ENCODE results near the gene FOXO1. TPM values are rescaled to one million over a fixed set of nuclear protein-coding genes. Genes with fewer than 3 reads are reported as not detected.

FOXO1 gene
- total RNA-seq, 2 donors from 2014 or later, result 20.1 to 29.7 TPM

DNA sequence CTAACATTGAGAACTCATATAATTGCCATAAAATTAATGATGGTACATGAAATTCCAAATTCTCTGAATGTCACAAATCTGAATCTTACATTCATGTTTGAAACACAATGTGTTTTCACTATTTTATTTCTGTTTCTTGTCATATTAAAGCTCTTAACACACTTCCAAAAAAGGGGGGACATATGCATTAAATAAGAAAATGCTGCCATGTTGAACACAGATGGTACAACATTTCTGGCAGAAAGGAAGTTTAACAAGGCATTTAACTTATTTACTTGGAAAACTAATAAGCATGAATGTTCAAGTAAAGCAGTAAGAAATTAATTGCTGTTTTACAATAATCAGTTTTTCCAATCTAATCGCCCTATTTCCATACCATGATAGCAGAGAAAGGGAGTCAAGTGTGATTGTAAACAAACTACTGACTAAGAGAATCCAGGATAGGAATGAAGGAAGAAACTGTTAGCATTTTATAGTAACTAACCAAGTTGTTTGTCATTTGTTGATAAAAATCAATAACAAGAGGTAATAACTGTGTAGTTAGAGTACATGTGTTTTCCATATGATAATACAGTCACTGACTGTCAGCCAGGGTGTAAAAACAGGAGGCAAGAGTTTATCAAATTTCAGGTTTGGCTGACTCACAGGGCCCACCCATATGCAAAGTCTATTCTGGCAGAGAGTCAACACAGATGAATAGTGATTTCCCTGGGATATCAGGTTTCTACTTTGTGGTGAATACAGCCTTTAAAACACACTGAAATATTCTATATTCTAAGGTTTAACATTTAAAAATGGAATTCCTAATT lies 5.7 kb upstream of the FOXO1 start:
- Mint-ChIP-seq H3K27me3 (ENCODE audit: insufficient read depth) (no peaks in the 10 kb centered on the region), H3K9me3 (no peaks in the 10 kb centered on the region), H3K4me1 (peaks cover 36% of the 10 kb centered on the region), H3K36me3 (ENCODE audit: low read depth) (no peaks in the 10 kb centered on the region), H3K27ac (peak overlapping the region; percentile 76), H3K4me3 (no peak overlapping the region)
- Histone ChIP-seq H3K27ac (ENCODE audit: low read depth, low read length) (no peak overlapping the region), H3K4me1 (ENCODE audit: control insufficient read depth, insufficient read depth, low read length) (no peaks in the 10 kb centered on the region), H3K36me3 (ENCODE audit: control insufficient read depth, insufficient read depth, low read length) (no peaks in the 10 kb centered on the region), H3K9me3 (ENCODE audit: control insufficient read depth, low read length) (no peaks in the 10 kb centered on the region), H3K27me3 (ENCODE audit: control insufficient read depth, insufficient read depth, low read length, poor library complexity, severe bottlenecking) (no peaks in the 10 kb centered on the region), H3K4me3 (ENCODE audit: low read length) (no peak overlapping the region), H3K9ac (ENCODE audit: extremely low read depth, low read length, poor library complexity, severe bottlenecking) (no peak overlapping the region)
- TF ChIP-seq, protein P1, sequence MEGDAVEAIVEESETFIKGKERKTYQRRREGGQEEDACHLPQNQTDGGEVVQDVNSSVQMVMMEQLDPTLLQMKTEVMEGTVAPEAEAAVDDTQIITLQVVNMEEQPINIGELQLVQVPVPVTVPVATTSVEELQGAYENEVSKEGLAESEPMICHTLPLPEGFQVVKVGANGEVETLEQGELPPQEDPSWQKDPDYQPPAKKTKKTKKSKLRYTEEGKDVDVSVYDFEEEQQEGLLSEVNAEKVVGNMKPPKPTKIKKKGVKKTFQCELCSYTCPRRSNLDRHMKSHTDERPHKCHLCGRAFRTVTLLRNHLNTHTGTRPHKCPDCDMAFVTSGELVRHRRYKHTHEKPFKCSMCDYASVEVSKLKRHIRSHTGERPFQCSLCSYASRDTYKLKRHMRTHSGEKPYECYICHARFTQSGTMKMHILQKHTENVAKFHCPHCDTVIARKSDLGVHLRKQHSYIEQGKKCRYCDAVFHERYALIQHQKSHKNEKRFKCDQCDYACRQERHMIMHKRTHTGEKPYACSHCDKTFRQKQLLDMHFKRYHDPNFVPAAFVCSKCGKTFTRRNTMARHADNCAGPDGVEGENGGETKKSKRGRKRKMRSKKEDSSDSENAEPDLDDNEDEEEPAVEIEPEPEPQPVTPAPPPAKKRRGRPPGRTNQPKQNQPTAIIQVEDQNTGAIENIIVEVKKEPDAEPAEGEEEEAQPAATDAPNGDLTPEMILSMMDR (conservative IDR thresholded peaks at IDR 0.05), result no peak
- DNase-seq, result no peak
- WGBS, 2 experiments (ENCODE audit: insufficient coverage in 1 of 2, insufficient read length in 1 of 2), result 71% methylated on average over 1 of the region's 1 CpG; no CpG with 5 or more reads in 1 of the 2 experiments

DNA sequence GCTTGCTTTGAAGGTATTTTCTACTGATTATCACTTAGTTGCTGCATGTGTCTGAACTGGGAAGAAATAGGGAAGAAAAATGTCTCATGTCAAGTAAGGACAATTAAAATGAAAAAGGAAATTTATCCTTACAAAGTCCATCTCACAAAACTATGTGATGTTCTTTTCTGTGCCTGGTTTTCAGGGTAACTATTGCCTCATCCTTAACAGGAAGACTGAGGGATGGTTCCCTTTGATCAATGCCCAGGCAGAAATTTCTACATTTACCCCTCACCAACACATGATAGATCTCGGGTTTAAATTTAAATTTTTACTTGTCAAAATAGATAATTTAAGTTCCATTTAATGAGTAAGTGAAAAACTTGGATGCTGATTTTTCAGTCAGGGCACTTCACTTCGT lies 3.9 kb upstream of the FOXO1 start:
- no peaks in the 10 kb centered on the region for H3K4me1 ChIP-seq (ENCODE audit: control insufficient read depth, insufficient read depth, low read length)
- Mint-ChIP-seq H3K4me1 (peaks cover 36% of the 10 kb centered on the region), H3K4me3 (no peak overlapping the region), H3K27ac (no peak overlapping the region), H3K27me3 (ENCODE audit: insufficient read depth) (no peaks in the 10 kb centered on the region), H3K9me3 (no peaks in the 10 kb centered on the region), H3K36me3 (ENCODE audit: low read depth) (no peaks in the 10 kb centered on the region)
- 100% methylated on average over 1 of the region's 2 CpGs; no CpG with 5 or more reads in 1 of the 2 experiments for WGBS, 2 experiments (ENCODE audit: insufficient coverage in 1 of 2, insufficient read length in 1 of 2)
- no peak overlapping the region for H3K4me3 ChIP-seq (ENCODE audit: low read length)
- H3K36me3 ChIP-seq (ENCODE audit: control insufficient read depth, insufficient read depth, low read length), result no peaks in the 10 kb centered on the region
- DNase-seq, result no peak
- no peaks in the 10 kb centered on the region for H3K27me3 ChIP-seq (ENCODE audit: control insufficient read depth, insufficient read depth, low read length, poor library complexity, severe bottlenecking)
- no peak overlapping the region for H3K27ac ChIP-seq (ENCODE audit: low read depth, low read length)
- H3K9me3 ChIP-seq (ENCODE audit: control insufficient read depth, low read length), result no peaks in the 10 kb centered on the region
- H3K9ac ChIP-seq (ENCODE audit: extremely low read depth, low read length, poor library complexity, severe bottlenecking), result no peak overlapping the region
- TF ChIP-seq, protein P1 (conservative IDR thresholded peaks at IDR 0.05), result no peak

DNA sequence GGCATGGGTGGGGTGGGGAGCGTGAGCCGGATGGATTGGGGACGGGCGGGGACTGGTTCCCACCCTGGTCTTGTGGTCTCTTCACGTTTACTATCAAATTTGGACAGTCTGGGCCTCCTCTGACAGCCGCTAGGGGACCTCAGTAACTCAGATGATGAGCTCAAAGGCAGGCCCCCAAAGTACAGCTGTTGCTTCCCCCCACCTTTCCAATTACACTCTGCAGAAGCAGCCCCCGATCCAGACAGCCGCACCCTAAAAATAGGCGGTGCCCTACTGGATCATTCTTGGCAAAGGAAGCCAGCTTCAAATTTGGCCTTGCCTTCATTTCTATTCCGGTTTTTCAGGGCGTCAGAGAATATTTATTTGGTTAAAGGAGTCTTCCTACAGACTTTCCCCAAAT lies 1.9 kb upstream of the FOXO1 start:
- no peaks in the 10 kb centered on the region for H3K4me1 ChIP-seq (ENCODE audit: control insufficient read depth, insufficient read depth, low read length)
- Mint-ChIP-seq H3K27me3 (ENCODE audit: insufficient read depth) (no peaks in the 10 kb centered on the region), H3K9me3 (no peaks in the 10 kb centered on the region), H3K36me3 (ENCODE audit: low read depth) (no peaks in the 10 kb centered on the region), H3K4me1 (peaks cover 37% of the 10 kb centered on the region), H3K4me3 (peak overlapping the region; percentile 93), H3K27ac (no peak overlapping the region)
- no peaks in the 10 kb centered on the region for H3K9me3 ChIP-seq (ENCODE audit: control insufficient read depth, low read length)
- TF ChIP-seq, protein P1 (conservative IDR thresholded peaks at IDR 0.05), result peak; percentile 79
- no peak overlapping the region for H3K4me3 ChIP-seq (ENCODE audit: low read length)
- H3K9ac ChIP-seq (ENCODE audit: extremely low read depth, low read length, poor library complexity, severe bottlenecking), result no peak overlapping the region
- no peaks in the 10 kb centered on the region for H3K27me3 ChIP-seq (ENCODE audit: control insufficient read depth, insufficient read depth, low read length, poor library complexity, severe bottlenecking)
- WGBS, 2 experiments (ENCODE audit: insufficient coverage in 1 of 2, insufficient read length in 1 of 2), result 70 to 74% methylated on average over 3 to 11 of the region's 11 CpGs
- H3K36me3 ChIP-seq (ENCODE audit: control insufficient read depth, insufficient read depth, low read length), result no peaks in the 10 kb centered on the region
- H3K27ac ChIP-seq (ENCODE audit: low read depth, low read length), result no peak overlapping the region
- peak; percentile 73 for DNase-seq
